GM19238 (cell line): ENCODE measurements around the gene S100A7A.
"Not testable (repeated sequence)": the region's sequence is repeated elsewhere in the genome, so short reads cannot be mapped to it uniquely, and the experiment has no call there.

ENCODE experiments used
- DNase-seq: peaks from one replicate; pipeline ENCODE4 v3.0.0; 2011; ENCODE audit warnings: low spot score; ENCODE audit not compliant: insufficient read length

S100A7A gene

GRCh38 chr1:153422450-153423068, 6.2 kb downstream of the S100A7A start:
- no peak for DNase-seq

- no peak for DNase-seq
Observed at GRCh38 chr1:153426809-153427208, 10.5 kb downstream of the S100A7A start.

GRCh38 chr1:153428073-153428638, 11.8 kb downstream of the S100A7A start:
- no peak for DNase-seq

- no peak for DNase-seq
Observed at GRCh38 chr1:153428791-153429190, 12.5 kb downstream of the S100A7A start.

- no peak for DNase-seq
Observed at GRCh38 chr1:153429266-153430165, 13.2 kb downstream of the S100A7A start.

- no peak for DNase-seq
Observed at GRCh38 chr1:153430166-153430553, 13.8 kb downstream of the S100A7A start.

- DNase-seq: no peak
Observed at GRCh38 chr1:153430561-153430960, 14.2 kb downstream of the S100A7A start.

- no peak for DNase-seq
Observed at GRCh38 chr1:153431002-153431401, 14.7 kb downstream of the S100A7A start.

GRCh38 chr1:153431427-153431826, 15.1 kb downstream of the S100A7A start:
- no peak for DNase-seq

- no peak for DNase-seq
Observed at GRCh38 chr1:153431928-153432327, 15.6 kb downstream of the S100A7A start.

GRCh38 chr1:153432874-153433681, 16.8 kb downstream of the S100A7A start:
- DNase-seq: no peak

- DNase-seq: no peak
Observed at GRCh38 chr1:153434746-153435455, 18.6 kb downstream of the S100A7A start.

- DNase-seq: no peak
Observed at GRCh38 chr1:153437236-153437635, 20.9 kb downstream of the S100A7A start.

GRCh38 chr1:153438599-153438998, 22.3 kb downstream of the S100A7A start:
- no peak for DNase-seq

- no peak for DNase-seq
Observed at GRCh38 chr1:153439273-153439672, 23.0 kb downstream of the S100A7A start.

- DNase-seq: no peak
Observed at GRCh38 chr1:153441238-153441755, 25.0 kb downstream of the S100A7A start.

GRCh38 chr1:153443486-153443885, 27.2 kb downstream of the S100A7A start:
- DNase-seq: no peak

- no peak for DNase-seq
Observed at GRCh38 chr1:153444078-153444477, 27.8 kb downstream of the S100A7A start.

GRCh38 chr1:153447498-153448170, 31.3 kb downstream of the S100A7A start:
- no peak for DNase-seq

- not testable (repeated sequence) for DNase-seq
Observed at GRCh38 chr1:153448851-153449250, 32.5 kb downstream of the S100A7A start.
